Adrenal gland (tissue), 12 donors: ENCODE measurements around the gene RNF130. TPM values are rescaled to one million over a fixed set of nuclear protein-coding genes. Genes with fewer than 3 reads are reported as not detected.

ENCODE experiments used
- DNase-seq, 7 donors: peaks; one replicate each; pipeline ENCODE4 v3.0.0-alpha.2; 2019 to 2020
- H3K27ac ChIP-seq, 5 donors: fragments of 200-600 bp; sonication (generic) in 4 of 5; 1 replicate in 3 of 5; 2 replicates in 2 of 5; pipeline versions ENCODE4 v1.5.1 to v1.8.0; 2016 to 2020; ENCODE audit warnings: mild to moderate bottlenecking in 1 of 5
- H3K27me3 ChIP-seq: fragments of 200-600 bp; 2 replicates; pipeline ENCODE4 v1.8.0; 2021
- H3K36me3 ChIP-seq, 2 donors: fragments of 200-600 bp; replicated peaks in 1 of 2; 1 replicate in 1 of 2; 2 replicates in 1 of 2; pipeline versions ENCODE4 v1.5.1 to v1.8.0; 2018 to 2022
- H3K4me1 ChIP-seq, 2 donors: fragments of 200-600 bp; replicated peaks in 1 of 2; 1 replicate in 1 of 2; 2 replicates in 1 of 2; pipeline versions ENCODE4 v1.5.1 to v1.8.0; 2018 to 2021
- H3K4me3 ChIP-seq, 4 donors: fragments of 200-600 bp; sonication (generic) in 3 of 4; one replicate each; pipeline ENCODE4 v1.5.1; 2016 to 2018
- H3K9me3 ChIP-seq, 3 donors: fragments of 200-600 bp; sonication (generic) in 1 of 3; replicated peaks in 1 of 3; 1 replicate in 2 of 3; 2 replicates in 1 of 3; pipeline versions ENCODE4 v1.5.1 to v1.8.0; 2016 to 2021
- CTCF ChIP-seq, 6 experiments: fragments of 450-650 bp in 4 of 6; fragments of 200-600 bp in 2 of 6; sonication (generic) in 1 of 6; IDR thresholded peaks; 1 replicate in 5 of 6; 2 replicates in 1 of 6; pipeline versions ENCODE4 v1.5.1 to v1.8.0; 2016 to 2021; ENCODE audit warnings: antibody characterized with exemption in 6 of 6, mild to moderate bottlenecking in 2 of 6, moderate library complexity in 1 of 6
- POLR2A ChIP-seq, 2 donors: fragments of 450-650 bp; IDR thresholded peaks; one replicate each; pipeline ENCODE4 v1.6.1; 2017; ENCODE audit warnings: antibody characterized with exemption in 2 of 2, mild to moderate bottlenecking in 2 of 2, moderate library complexity in 1 of 2
- WGBS, 4 donors: extraction: QIAGEN DNeasy Blood & Tissue Kit in 2 of 4; methylation state at CpG; one replicate each; pipeline versions ENCODE4 v1.1.5 to v1.1.7; 2013 to 2017; 5-methylcytosine and 5-hydroxymethylcytosine counted together
- intact Hi-C, 2 donors: fragments of 100-400 bp; cut with DNase I; formaldehyde crosslinking; loops; one replicate each; pipeline versions ENCODE4 v1.14.1 to v1.15.0; 2022 to 2023
- polyA plus RNA-seq, 3 donors: library from polyadenylated mRNA; stranded (reverse); fragments of 200-250 nt in 2 of 3; fragments of 350-450 nt in 1 of 3; fragmentation: Illumina TruSeq in 1 of 3; extraction: RNeasy Lipid Tissue Mini Kit (QIAGEN cat#74804) in 1 of 3; gene quantifications; one replicate each; pipeline ENCODE4 v1.2.3, GENCODE V29; 2013 to 2014
- total RNA-seq, 9 donors: library from RNA; depleted of rRNA in 4 of 9; stranded (reverse); fragments of >200 nt in 4 of 9; fragments of 120-200 nt in 1 of 9; fragmentation: NEBNext Ultra II Directional in 1 of 9; extraction: Animal tissue kit (Norgen Biotek cat#: 25700) in 1 of 9; gene quantifications; one replicate each; pipeline versions ENCODE4 v1.1.0 to v1.2.4, GENCODE V29; 2013 to 2023
- donor health status: healthy with polysubstance abuse.
- donor health status: Bipolar disorder and iron deficiency.
- donor health status: DM: yes; HTN: yes; CAD: no.
- donor health status: DM: no; HTN: no; CAD: no.
- donor health status: DM: no; HTN: no; CAD: no.
- donor health status: DM: yes; HTN: yes; CAD: no.

The RNF130 gene
- total and polyA plus RNA-seq, 12 donors = 36.8 to 138 (median 75.1) TPM

- no peak for DNase-seq
- no peaks in the 10 kb centered on the region for H3K4me1 ChIP-seq
- H3K27me3 ChIP-seq = no peaks in the 10 kb centered on the region
- H3K9me3 ChIP-seq = peaks cover 0 to 8% (median 0%) of the 10 kb centered on the region in 3 donors
- no peak overlapping the region for H3K4me3 ChIP-seq
- H3K27ac ChIP-seq = no peak overlapping the region
- WGBS, 4 donors = 88 to 91% (median 91%) methylated on average over 11 of the region's 11 CpGs
- TF ChIP-seq POLR2A (IDR thresholded peaks at IDR 0.05) (no peak), CTCF (IDR thresholded peaks at IDR 0.05) (no peak)
- intact Hi-C loops = no loop called here
- H3K36me3 ChIP-seq = no peaks in the 10 kb centered on the region
These were observed 31.0 kb downstream of the RNF130 start for GRCh38 chr5:180040287-180041214.

- TF ChIP-seq CTCF (IDR thresholded peaks at IDR 0.05) (no peak), POLR2A (IDR thresholded peaks at IDR 0.05) (no peak)
- H3K36me3 ChIP-seq = no peaks in the 10 kb centered on the region
- no peaks in the 10 kb centered on the region for H3K27me3 ChIP-seq
- WGBS, 4 donors = 94 to 96% (median 95%) methylated on average over 5 of the region's 5 CpGs
- no peaks in the 10 kb centered on the region for H3K4me1 ChIP-seq
- H3K9me3 ChIP-seq = peaks cover 0 to 9% (median 0%) of the 10 kb centered on the region in 3 donors
- DNase-seq = no peak
- intact Hi-C loops = no loop called here
- no peak overlapping the region for H3K4me3 ChIP-seq
- no peak overlapping the region for H3K27ac ChIP-seq
These were observed 36.2 kb downstream of the RNF130 start for GRCh38 chr5:180035206-180035931.

GRCh38 chr5:180034564-180034963 lies 37.0 kb downstream of the RNF130 start:
- H3K9me3 ChIP-seq = peaks cover 0 to 9% (median 0%) of the 10 kb centered on the region in 3 donors
- H3K4me3 ChIP-seq = no peak overlapping the region
- H3K36me3 ChIP-seq = no peaks in the 10 kb centered on the region
- intact Hi-C loops = no loop called here
- no peak overlapping the region for H3K27ac ChIP-seq
- no peak for DNase-seq
- TF ChIP-seq POLR2A (IDR thresholded peaks at IDR 0.05) (no peak), CTCF (IDR thresholded peaks at IDR 0.05) (no peak)
- no peaks in the 10 kb centered on the region for H3K27me3 ChIP-seq
- 89 to 100% (median 92%) methylated on average over 2 of the region's 2 CpGs for WGBS, 4 donors
- H3K4me1 ChIP-seq = no peaks in the 10 kb centered on the region

GRCh38 chr5:180027459-180028089 lies 44.0 kb downstream of the RNF130 start:
- intact Hi-C loops = no loop called here

More at GRCh38 chr5:180027459-180028089, 44.0 kb downstream of the RNF130 start:
- H3K27me3 ChIP-seq = no peaks in the 10 kb centered on the region
- peaks cover 8 to 10% of the 10 kb centered on the region in 2 donors for H3K4me1 ChIP-seq
- H3K36me3 ChIP-seq = no peaks in the 10 kb centered on the region
- H3K27ac ChIP-seq = no peak overlapping the region
- WGBS, 4 donors = 83 to 93% (median 88%) methylated on average over 15 of the region's 15 CpGs
- no peaks in the 10 kb centered on the region for H3K9me3 ChIP-seq
- H3K4me3 ChIP-seq = no peak overlapping the region
- DNase-seq = no peak
- TF ChIP-seq CTCF (IDR thresholded peaks at IDR 0.05) = no peak
- TF ChIP-seq POLR2A (IDR thresholded peaks at IDR 0.05) = no peak
